K562 (cell line): ENCODE measurements around the gene SDF4. TPM values are rescaled to one million over a fixed set of nuclear protein-coding genes. Genes with fewer than 3 reads are reported as not detected.

Experiments used
- ATAC-seq: fragments of 200-7000 bp; cut with Tn5 transposase; 3 replicates; pipeline ENCODE4 v1.9.1; 2020; ENCODE audit warnings: moderate library complexity
- BruUV-seq: library from RNA; stranded (reverse); fragments of 400-500 nt; replicated peaks from 2 replicates; lab custom pipeline; 2021; lab: Mats Ljungman, UMichigan
- CTCF ChIA-PET: fragments of 300-600 bp; formaldehyde crosslinking; extraction: SDS; loops from one replicate; lab custom pipeline; 2021; ENCODE audit warnings: low intra/inter-chr PET ratio; lab: Yijun Ruan, JAX
- POLR2A ChIA-PET: fragments of 300-600, 350-650 bp; sonication (Branson Sonifier 250); formaldehyde crosslinking; extraction: SDS; loops from one replicate; lab custom pipeline; 2021; ENCODE audit warnings: antibody characterized with exemption, inconsistent platforms; lab: Yijun Ruan, JAX
- DNase-seq, 4 experiments: peaks; one replicate each; pipeline versions ENCODE4 v3.0.0 to v3.0.0-alpha.2; 2011 to 2018; ENCODE audit warnings: low spot score in 3 of 4, mixed read lengths in 3 of 4; ENCODE audit errors: extremely low read depth in 1 of 4
- FAIRE-seq: peaks from 2 replicates; lab custom pipeline; 2011; peaks lifted over from hg19 to GRCh38; lab: Jason Lieb, UNC
- H2AFZ ChIP-seq: 2 replicates; pipeline ENCODE4 v1.6.0; 2011; ENCODE audit warnings: low read depth, low read length, control low read depth, inconsistent platforms
- H3K27ac ChIP-seq: fragments of 200-600 bp; 3 replicates; pipeline ENCODE4 v1.8.0; 2011; ENCODE audit warnings: low read depth, mild to moderate bottlenecking, control low read depth, inconsistent platforms, low read length, moderate library complexity, mixed read lengths; ENCODE audit errors: extremely low read depth
- H3K27me3 ChIP-seq, 2 experiments: fragments of 300-600 bp in 1 of 2; 2 replicates in 1 of 2; 3 replicates in 1 of 2; pipeline versions ENCODE4 v1.6.0 to v1.8.0; 2011; ENCODE audit warnings: inconsistent platforms in 2 of 2, low read length in 2 of 2, mild to moderate bottlenecking in 1 of 2, mixed read lengths in 1 of 2, moderate library complexity in 1 of 2; ENCODE audit not compliant: control insufficient read depth in 2 of 2, insufficient read depth in 2 of 2
- H3K36me3 ChIP-seq: fragments of 300-600 bp; 3 replicates; pipeline ENCODE4 v1.8.0; 2011; ENCODE audit warnings: mild to moderate bottlenecking, low read length, inconsistent platforms; ENCODE audit not compliant: control insufficient read depth, insufficient read depth
- H3K4me1 ChIP-seq, 2 experiments: fragments of 200-600 bp in 1 of 2; replicated peaks in 1 of 2; 2 replicates in 1 of 2; 3 replicates in 1 of 2; pipeline versions ENCODE4 v1.5.1 to v1.8.0; 2011; ENCODE audit warnings: inconsistent platforms in 2 of 2, low read length in 2 of 2, mild to moderate bottlenecking in 1 of 2, mixed read lengths in 1 of 2, moderate library complexity in 1 of 2; ENCODE audit not compliant: control insufficient read depth in 2 of 2, insufficient read depth in 2 of 2
- H3K4me2 ChIP-seq: 2 replicates; pipeline ENCODE4 v1.6.1; 2011; ENCODE audit warnings: low read length, control low read depth, inconsistent platforms, mixed read lengths; ENCODE audit not compliant: insufficient read depth
- H3K4me3 ChIP-seq: fragments of 200-600 bp; sonication (generic), shearing (Covaris generic); 2 replicates; pipeline ENCODE4 v1.5.1; 2016; ENCODE audit warnings: control low read depth, inconsistent platforms
- H3K79me2 ChIP-seq: fragments of 200-600 bp; 3 replicates; pipeline ENCODE4 v1.8.0; 2011; ENCODE audit warnings: low read length, inconsistent platforms; ENCODE audit not compliant: control insufficient read depth, insufficient read depth
- H3K9ac ChIP-seq, 2 experiments: 2 replicates each; pipeline versions ENCODE4 v1.6.0 to v1.6.1; 2011; ENCODE audit warnings: low read depth in 2 of 2, low read length in 2 of 2, control low read depth in 1 of 2, inconsistent platforms in 1 of 2, mild to moderate bottlenecking in 1 of 2, mixed read lengths in 1 of 2; ENCODE audit not compliant: insufficient read depth in 1 of 2
- H3K9me1 ChIP-seq: one replicate; pipeline ENCODE4 v1.6.0; 2011; ENCODE audit warnings: inconsistent platforms, mild to moderate bottlenecking, low read length, moderate library complexity; ENCODE audit not compliant: control insufficient read depth, insufficient read depth
- H3K9me3 ChIP-seq: replicated peaks from 2 replicates; pipeline ENCODE4 v1.5.1; 2011; ENCODE audit warnings: low read depth, low read length, inconsistent platforms; ENCODE audit not compliant: control insufficient read depth, insufficient read depth
- H4K20me1 ChIP-seq: replicated peaks from 2 replicates; pipeline ENCODE4 v1.6.1; 2011; ENCODE audit warnings: low read length, inconsistent platforms, mixed read lengths; ENCODE audit not compliant: control insufficient read depth, insufficient read depth
- ARID1B ChIP-seq: fragments of 450-650 bp; IDR thresholded peaks from 2 replicates; pipeline ENCODE4 v1.6.1; 2016; ENCODE audit warnings: antibody characterized with exemption, mild to moderate bottlenecking, inconsistent platforms
- CBX8 ChIP-seq: fragments of 200-600 bp; sonication (generic); IDR thresholded peaks from 2 replicates; pipeline ENCODE4 v1.6.1; 2012; ENCODE audit warnings: borderline replicate concordance, mixed run types, low read depth, mild to moderate bottlenecking, moderate library complexity, mixed read lengths, low read length, control low read depth, inconsistent platforms; ENCODE audit not compliant: poor library complexity, severe bottlenecking; ENCODE audit errors: extremely low read depth
- FOS ChIP-seq: IDR thresholded peaks from 3 replicates; pipeline ENCODE4 v1.6.1; 2011; ENCODE audit not compliant: insufficient read length; ENCODE audit errors: extremely low read depth
- GATA2 ChIP-seq: sonication (generic); formaldehyde crosslinking; IDR thresholded peaks from 2 replicates; pipeline ENCODE4 v1.4.0; 2020; ENCODE audit warnings: mild to moderate bottlenecking, missing genetic modification reagents
- HNRNPUL1 ChIP-seq: fragments of 200-400 bp; formaldehyde crosslinking; IDR thresholded peaks from 2 replicates; pipeline ENCODE4 v1.6.1; 2017; ENCODE audit warnings: low read length
- KLF1 ChIP-seq: fragments of 450-650 bp; IDR thresholded peaks from 2 replicates; pipeline ENCODE4 v1.6.1; 2016; ENCODE audit warnings: missing genetic modification characterization, missing compliant biosample characterization
- MYNN ChIP-seq, 2 experiments: sonication (generic); formaldehyde crosslinking in 1 of 2; IDR thresholded peaks; 2 replicates each; pipeline versions ENCODE4 v1.5.0 to v1.6.1; 2016 to 2020; ENCODE audit warnings: antibody characterized with exemption in 1 of 2, missing genetic modification reagents in 1 of 2
- PHTF2 ChIP-seq: fragments of 250-450 bp; sonication (Bioruptor Pico); IDR thresholded peaks from 2 replicates; pipeline ENCODE4 v1.5.0; 2021; ENCODE audit warnings: mild to moderate bottlenecking
- RBFOX2 ChIP-seq: fragments of 200-400 bp; formaldehyde crosslinking; IDR thresholded peaks from 2 replicates; pipeline ENCODE4 v1.6.1; 2017; ENCODE audit warnings: low read depth, mild to moderate bottlenecking, low read length, moderate library complexity
- SP1 ChIP-seq: sonication (generic); formaldehyde crosslinking; IDR thresholded peaks from 2 replicates; pipeline ENCODE4 v1.8.1; 2022; ENCODE audit warnings: mild to moderate bottlenecking, missing genetic modification reagents
- STAT5A ChIP-seq: IDR thresholded peaks from 2 replicates; pipeline ENCODE4 v1.6.1; 2012; ENCODE audit warnings: low read length, inconsistent platforms, borderline replicate concordance
- WGBS: fragments of 100-300 bp; shearing (Covaris generic); methylation state at CpG from one replicate; pipeline ENCODE4 v1.1.6; 2016; ENCODE audit warnings: low coverage, mixed read lengths; ENCODE audit not compliant: insufficient coverage; ENCODE audit errors: missing lambda C conversion rate; 5-methylcytosine and 5-hydroxymethylcytosine counted together
- in situ Hi-C: fragments of 300-500 bp; cut with MboI; formaldehyde crosslinking; loops from 4 replicates; pipeline ENCODE4 v1.15.0; 2018; ENCODE audit warnings: inconsistent platforms, mixed read lengths
- intact Hi-C: fragments of 100-400 bp; cut with micrococcal nuclease; formaldehyde crosslinking; loops from 2 replicates; pipeline ENCODE4 v1.14.2; 2022
- polyA plus RNA-seq, 8 experiments: library from polyadenylated mRNA; depleted of rRNA in 4 of 8; stranded (reverse) in 5 of 8; unstranded in 3 of 8; fragments of >200 nt; fragmentation: Nextera tagmentation in 2 of 8; fragmentation: Illumina TruSeq in 1 of 8; extraction: Ambion mirVana in 2 of 8; extraction: Trizol in 1 of 8; gene quantifications; 2 replicates each; pipeline versions ENCODE4 v1.2.1 to v1.2.3, GENCODE V29; 2011 to 2014; ENCODE audit warnings: inconsistent platforms in 1 of 8, missing spikeins in 1 of 8
- total RNA-seq, 7 experiments: library from RNA; depleted of rRNA in 6 of 7; stranded (reverse); fragments of >200 nt in 6 of 7; fragmentation: Illumina TruSeq in 2 of 7; extraction: Trizol in 2 of 7; gene quantifications; 2 replicates each; pipeline versions ENCODE4 v1.2.1 to v1.2.3, GENCODE V29; 2011 to 2021; ENCODE audit warnings: low replicate concordance in 1 of 7
- TF ChIP-seq, protein P1 (sequence below): sonication (generic); formaldehyde crosslinking; IDR thresholded peaks from 2 replicates; pipeline ENCODE4 v1.8.0; 2022; ENCODE audit warnings: mild to moderate bottlenecking, low read depth, missing genetic modification reagents
- TF ChIP-seq, protein P2 (sequence below): fragments of 450-650 bp; IDR thresholded peaks from 2 replicates; pipeline ENCODE4 v1.6.1; 2017; ENCODE audit warnings: antibody characterized with exemption, mild to moderate bottlenecking
- TF ChIP-seq, protein P3 (sequence below): fragments of 250-450 bp; sonication (Bioruptor Pico); IDR thresholded peaks from 2 replicates; pipeline ENCODE4 v1.4.0; 2020; ENCODE audit warnings: mild to moderate bottlenecking, moderate library complexity
- TF ChIP-seq, protein P4 (sequence below): sonication (generic); formaldehyde crosslinking; IDR thresholded peaks from 2 replicates; pipeline ENCODE4 v1.8.0; 2022; ENCODE audit warnings: missing genetic modification reagents, mild to moderate bottlenecking, borderline replicate concordance

The SDF4 gene
- total and polyA plus RNA-seq, 9 of the 15 experiments (the other 6 are each of a cell fraction or from before 2014, with no cell fraction given) = 0.35 to 160 (median 65.2) TPM

DNA sequence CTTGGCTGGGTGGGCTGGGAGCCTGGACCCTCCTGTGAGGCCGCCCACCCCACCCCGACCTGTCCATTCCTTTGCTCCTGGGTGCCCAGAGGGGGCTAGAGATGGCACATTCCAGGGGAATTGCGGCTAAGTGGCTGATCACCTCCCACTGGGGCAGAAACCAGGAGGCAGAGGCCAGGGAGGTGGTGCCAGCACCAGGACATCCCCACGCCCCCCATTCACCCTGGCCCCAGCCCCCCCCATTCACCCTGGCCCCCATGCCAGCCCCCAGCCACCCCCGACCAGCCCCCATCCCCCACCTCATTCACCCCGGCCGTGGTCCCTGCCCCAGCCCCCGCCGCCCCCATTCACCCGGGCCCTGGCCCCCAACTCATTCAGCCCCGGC lies 8.5 kb upstream of the SDF4 start:
- ATAC-seq (no peak), FAIRE-seq (no peak), DNase-seq (no peak)
- Histone ChIP-seq H3K36me3 (no peaks in the 10 kb centered on the region), H3K27me3 (no peaks in the 10 kb centered on the region), H3K9me3 (no peaks in the 10 kb centered on the region), H3K4me1 (peaks cover 0 to 91% of the 10 kb centered on the region in 2 experiments; a peak in 3 of 5 replicates), H3K9me1 (no peaks in the 10 kb centered on the region), H3K4me3 (no peak overlapping the region), H4K20me1 (no peaks in the 10 kb centered on the region), H3K9ac (peak overlapping the region in 1 of 2 experiments; percentile 85; a peak in 2 of 4 replicates), H3K27ac (no peak overlapping the region), H3K79me2 (no peaks in the 10 kb centered on the region), H2AFZ (no peak overlapping the region), H3K4me2 (no peak overlapping the region)
- in situ Hi-C loops (no loop called here), intact Hi-C loops (no loop called here)
- no TSS peak for BruUV-seq
- ChIA-PET POLR2A (interaction anchor here (1.2 kb wide), 1 partner anchor 9 kb away, joined by 6 read pairs; no protein-coding TSS in a partner anchor), CTCF (no interaction called here)
- WGBS = 73% methylated on average over 3 of the region's 11 CpGs
- TF ChIP-seq, protein P1, sequence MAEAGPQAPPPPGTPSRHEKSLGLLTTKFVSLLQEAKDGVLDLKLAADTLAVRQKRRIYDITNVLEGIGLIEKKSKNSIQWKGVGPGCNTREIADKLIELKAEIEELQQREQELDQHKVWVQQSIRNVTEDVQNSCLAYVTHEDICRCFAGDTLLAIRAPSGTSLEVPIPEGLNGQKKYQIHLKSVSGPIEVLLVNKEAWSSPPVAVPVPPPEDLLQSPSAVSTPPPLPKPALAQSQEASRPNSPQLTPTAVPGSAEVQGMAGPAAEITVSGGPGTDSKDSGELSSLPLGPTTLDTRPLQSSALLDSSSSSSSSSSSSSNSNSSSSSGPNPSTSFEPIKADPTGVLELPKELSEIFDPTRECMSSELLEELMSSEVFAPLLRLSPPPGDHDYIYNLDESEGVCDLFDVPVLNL (CRISPR knock-in tag) = no peak
- TF ChIP-seq, protein P2, sequence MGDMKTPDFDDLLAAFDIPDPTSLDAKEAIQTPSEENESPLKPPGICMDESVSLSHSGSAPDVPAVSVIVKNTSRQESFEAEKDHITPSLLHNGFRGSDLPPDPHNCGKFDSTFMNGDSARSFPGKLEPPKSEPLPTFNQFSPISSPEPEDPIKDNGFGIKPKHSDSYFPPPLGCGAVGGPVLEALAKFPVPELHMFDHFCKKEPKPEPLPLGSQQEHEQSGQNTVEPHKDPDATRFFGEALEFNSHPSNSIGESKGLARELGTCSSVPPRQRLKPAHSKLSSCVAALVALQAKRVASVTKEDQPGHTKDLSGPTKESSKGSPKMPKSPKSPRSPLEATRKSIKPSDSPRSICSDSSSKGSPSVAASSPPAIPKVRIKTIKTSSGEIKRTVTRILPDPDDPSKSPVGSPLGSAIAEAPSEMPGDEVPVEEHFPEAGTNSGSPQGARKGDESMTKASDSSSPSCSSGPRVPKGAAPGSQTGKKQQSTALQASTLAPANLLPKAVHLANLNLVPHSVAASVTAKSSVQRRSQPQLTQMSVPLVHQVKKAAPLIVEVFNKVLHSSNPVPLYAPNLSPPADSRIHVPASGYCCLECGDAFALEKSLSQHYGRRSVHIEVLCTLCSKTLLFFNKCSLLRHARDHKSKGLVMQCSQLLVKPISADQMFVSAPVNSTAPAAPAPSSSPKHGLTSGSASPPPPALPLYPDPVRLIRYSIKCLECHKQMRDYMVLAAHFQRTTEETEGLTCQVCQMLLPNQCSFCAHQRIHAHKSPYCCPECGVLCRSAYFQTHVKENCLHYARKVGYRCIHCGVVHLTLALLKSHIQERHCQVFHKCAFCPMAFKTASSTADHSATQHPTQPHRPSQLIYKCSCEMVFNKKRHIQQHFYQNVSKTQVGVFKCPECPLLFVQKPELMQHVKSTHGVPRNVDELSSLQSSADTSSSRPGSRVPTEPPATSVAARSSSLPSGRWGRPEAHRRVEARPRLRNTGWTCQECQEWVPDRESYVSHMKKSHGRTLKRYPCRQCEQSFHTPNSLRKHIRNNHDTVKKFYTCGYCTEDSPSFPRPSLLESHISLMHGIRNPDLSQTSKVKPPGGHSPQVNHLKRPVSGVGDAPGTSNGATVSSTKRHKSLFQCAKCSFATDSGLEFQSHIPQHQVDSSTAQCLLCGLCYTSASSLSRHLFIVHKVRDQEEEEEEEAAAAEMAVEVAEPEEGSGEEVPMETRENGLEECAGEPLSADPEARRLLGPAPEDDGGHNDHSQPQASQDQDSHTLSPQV = no peak
- TF ChIP-seq MYNN (IDR thresholded peaks at IDR 0.05) = no peak
- no peak for TF ChIP-seq MYNN (CRISPR knock-in tag; IDR thresholded peaks at IDR 0.05)
- TF ChIP-seq HNRNPUL1 = no peak
- no peak for TF ChIP-seq FOS
- TF ChIP-seq CBX8 = no peak
- TF ChIP-seq SP1 (CRISPR knock-in tag) = no peak
- TF ChIP-seq GATA2 (CRISPR knock-in tag) = no peak
- no peak for TF ChIP-seq ARID1B
- TF ChIP-seq, protein P3, sequence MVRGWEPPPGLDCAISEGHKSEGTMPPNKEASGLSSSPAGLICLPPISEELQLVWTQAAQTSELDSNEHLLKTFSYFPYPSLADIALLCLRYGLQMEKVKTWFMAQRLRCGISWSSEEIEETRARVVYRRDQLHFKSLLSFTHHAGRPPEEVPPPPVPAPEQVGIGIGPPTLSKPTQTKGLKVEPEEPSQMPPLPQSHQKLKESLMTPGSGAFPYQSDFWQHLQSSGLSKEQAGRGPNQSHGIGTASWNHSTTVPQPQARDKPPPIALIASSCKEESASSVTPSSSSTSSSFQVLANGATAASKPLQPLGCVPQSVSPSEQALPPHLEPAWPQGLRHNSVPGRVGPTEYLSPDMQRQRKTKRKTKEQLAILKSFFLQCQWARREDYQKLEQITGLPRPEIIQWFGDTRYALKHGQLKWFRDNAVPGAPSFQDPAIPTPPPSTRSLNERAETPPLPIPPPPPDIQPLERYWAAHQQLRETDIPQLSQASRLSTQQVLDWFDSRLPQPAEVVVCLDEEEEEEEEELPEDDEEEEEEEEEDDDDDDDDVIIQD (CRISPR knock-in tag) = no peak
- TF ChIP-seq RBFOX2 = no peak
- TF ChIP-seq KLF1 (tag) = no peak
- no peak for TF ChIP-seq PHTF2 (CRISPR knock-in tag)
- TF ChIP-seq STAT5A = no peak
- TF ChIP-seq, protein P4, sequence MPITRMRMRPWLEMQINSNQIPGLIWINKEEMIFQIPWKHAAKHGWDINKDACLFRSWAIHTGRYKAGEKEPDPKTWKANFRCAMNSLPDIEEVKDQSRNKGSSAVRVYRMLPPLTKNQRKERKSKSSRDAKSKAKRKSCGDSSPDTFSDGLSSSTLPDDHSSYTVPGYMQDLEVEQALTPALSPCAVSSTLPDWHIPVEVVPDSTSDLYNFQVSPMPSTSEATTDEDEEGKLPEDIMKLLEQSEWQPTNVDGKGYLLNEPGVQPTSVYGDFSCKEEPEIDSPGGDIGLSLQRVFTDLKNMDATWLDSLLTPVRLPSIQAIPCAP (CRISPR knock-in tag) = no peak
